ENCODE measurements around the gene PRDX1.
"Not testable (repeated sequence)": the region's sequence is repeated elsewhere in the genome, so short reads cannot be mapped to it uniquely, and the experiment has no call there.

PRDX1 gene

DNA sequence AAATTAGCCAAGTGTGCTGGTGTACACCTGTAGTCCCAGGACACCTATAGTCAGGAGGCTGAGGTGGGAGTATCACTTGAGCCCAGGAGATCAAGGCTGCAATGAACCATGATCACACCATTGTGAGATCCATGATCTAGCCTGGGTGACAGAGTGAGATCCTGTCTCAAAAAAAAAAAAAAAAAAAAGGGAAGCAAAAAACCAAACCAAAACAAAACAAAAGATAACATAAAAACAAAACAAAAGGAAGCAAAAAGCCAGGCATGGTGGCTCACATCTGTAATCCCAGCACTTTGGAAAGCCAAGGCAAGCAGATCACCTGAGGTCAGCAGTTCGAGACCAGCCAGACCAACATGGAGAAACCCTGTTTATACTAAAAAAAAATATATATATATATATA lies 19.5 kb upstream of the PRDX1 start:
- TF ChIP-seq, protein P1, sequence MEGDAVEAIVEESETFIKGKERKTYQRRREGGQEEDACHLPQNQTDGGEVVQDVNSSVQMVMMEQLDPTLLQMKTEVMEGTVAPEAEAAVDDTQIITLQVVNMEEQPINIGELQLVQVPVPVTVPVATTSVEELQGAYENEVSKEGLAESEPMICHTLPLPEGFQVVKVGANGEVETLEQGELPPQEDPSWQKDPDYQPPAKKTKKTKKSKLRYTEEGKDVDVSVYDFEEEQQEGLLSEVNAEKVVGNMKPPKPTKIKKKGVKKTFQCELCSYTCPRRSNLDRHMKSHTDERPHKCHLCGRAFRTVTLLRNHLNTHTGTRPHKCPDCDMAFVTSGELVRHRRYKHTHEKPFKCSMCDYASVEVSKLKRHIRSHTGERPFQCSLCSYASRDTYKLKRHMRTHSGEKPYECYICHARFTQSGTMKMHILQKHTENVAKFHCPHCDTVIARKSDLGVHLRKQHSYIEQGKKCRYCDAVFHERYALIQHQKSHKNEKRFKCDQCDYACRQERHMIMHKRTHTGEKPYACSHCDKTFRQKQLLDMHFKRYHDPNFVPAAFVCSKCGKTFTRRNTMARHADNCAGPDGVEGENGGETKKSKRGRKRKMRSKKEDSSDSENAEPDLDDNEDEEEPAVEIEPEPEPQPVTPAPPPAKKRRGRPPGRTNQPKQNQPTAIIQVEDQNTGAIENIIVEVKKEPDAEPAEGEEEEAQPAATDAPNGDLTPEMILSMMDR (IDR thresholded peaks at IDR 0.05; ENCODE audit: control insufficient read depth, extremely low read depth, insufficient read depth) = no peak
- no peak for DNase-seq (ENCODE audit: low read depth)
- no peak overlapping the region for H3K4me3 ChIP-seq (ENCODE audit: low read depth, low read length)

DNA sequence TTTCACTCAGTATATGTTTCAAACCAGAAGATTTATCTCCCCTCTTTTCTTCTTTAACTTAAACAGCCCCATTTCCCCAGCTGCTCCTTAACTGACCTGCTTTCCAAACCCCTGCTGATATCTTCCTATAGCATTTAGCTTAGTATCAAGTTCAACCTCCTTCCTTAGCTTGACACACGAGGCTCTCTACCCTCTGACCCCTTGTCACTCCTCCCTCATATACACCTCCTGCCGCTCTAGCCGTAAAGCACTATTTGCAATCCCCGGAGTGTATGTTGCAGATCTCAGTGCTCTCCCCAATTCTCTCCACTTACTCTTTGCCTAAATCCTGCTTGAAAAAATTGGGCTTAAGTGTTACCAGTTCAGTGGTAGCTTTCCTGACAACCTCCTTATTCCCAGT lies 15.2 kb upstream of the PRDX1 start:
- no peak overlapping the region for H3K4me3 ChIP-seq (ENCODE audit: low read depth, low read length)
- DNase-seq (ENCODE audit: low read depth) = no peak
- TF ChIP-seq, protein P1 (IDR thresholded peaks at IDR 0.05; ENCODE audit: control insufficient read depth, extremely low read depth, insufficient read depth) = no peak

DNA sequence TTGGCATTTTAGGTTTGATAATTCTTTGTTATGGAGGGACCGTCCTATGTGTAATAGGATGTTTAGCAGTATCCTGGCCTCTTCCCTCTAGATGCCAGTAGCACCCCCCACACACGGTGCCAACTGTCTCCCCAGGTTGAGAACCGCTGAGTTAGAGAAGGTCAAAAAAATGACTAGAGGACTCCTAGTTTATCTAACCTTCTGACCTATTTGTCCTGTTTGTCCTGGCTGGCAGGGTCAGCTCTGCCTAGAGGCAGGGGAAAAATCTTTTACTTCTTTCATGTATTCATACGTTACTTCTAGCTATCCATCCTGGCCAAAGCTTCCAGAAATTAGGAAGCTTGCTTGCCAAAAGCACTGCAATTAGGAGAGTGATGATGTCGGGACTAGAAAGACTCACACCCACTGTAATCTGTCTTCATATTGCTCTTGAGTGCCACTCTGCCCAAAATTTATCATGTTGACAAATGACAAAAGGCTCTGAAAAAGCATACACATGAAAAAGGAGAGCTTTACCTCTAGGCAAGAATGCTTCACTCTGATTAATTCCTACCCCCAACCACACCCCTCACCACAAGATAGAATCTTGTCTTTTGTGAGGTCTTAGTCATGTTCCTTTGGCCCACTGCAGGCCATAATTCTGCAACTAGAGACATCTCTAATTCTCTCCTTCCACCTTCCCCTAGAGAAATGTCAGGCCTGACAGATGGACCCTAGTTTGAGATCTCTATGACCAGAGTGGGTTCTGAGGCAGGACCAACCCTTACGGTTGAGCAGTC lies 14.5 kb upstream of the PRDX1 start:
- no peak for DNase-seq (ENCODE audit: low read depth)
- H3K4me3 ChIP-seq (ENCODE audit: low read depth, low read length) = no peak overlapping the region
- TF ChIP-seq, protein P1 (IDR thresholded peaks at IDR 0.05; ENCODE audit: control insufficient read depth, extremely low read depth, insufficient read depth) = no peak

DNA sequence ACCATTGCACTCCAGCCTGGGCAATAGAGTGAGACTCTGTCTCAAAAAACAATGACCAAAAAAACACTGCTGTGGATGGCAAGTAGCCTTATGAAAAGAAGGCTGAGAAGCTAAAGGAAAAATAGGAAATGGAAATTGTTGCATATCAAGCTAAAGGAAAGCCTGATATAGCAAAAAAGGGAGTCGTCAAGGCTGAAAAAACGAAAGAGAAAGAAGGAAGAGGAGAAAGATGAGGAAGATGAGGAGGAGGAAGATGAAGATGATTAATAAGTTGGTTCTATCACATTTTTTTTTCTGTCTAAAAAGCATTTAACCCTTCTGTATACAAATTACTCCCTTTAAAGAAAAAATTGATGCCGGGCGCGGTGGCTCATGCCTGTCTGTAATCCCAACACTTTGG lies 10.2 kb upstream of the PRDX1 start:
- DNase-seq (ENCODE audit: low read depth) = no peak
- TF ChIP-seq, protein P1 (IDR thresholded peaks at IDR 0.05; ENCODE audit: control insufficient read depth, extremely low read depth, insufficient read depth) = no peak

DNA sequence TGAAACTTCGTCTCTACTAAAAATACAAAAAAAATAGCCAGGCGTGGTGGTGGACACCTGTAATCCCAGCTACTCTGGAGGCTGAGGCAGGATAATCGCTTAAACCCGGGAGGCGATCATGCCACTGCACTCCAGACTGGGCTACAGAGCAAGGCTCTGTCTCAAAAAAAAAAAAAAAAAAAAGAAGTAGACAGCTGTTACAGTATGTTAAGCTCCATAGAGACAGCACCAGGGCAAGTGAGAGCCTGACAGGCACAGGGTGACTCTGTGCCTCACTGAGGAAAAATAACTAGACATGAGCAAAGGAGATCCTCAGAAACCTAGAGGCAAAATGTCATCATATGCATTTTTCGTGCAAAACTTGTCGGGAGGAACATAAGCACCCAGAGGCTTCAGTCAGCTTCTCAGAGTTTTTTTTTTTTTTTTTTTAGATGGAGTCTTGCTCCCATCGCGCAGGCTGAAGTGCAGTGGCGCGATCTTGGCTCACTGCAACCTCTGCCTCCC lies 9.0 kb upstream of the PRDX1 start:
- no peak overlapping the region for H3K4me3 ChIP-seq (ENCODE audit: low read depth, low read length)
- TF ChIP-seq, protein P1 (IDR thresholded peaks at IDR 0.05; ENCODE audit: control insufficient read depth, extremely low read depth, insufficient read depth) = no peak
- no peak for DNase-seq (ENCODE audit: low read depth)

More for the DNA sequence above, 10.2 kb upstream of the PRDX1 start:
- H3K4me3 ChIP-seq (ENCODE audit: low read depth, low read length) = no peak overlapping the region

DNA sequence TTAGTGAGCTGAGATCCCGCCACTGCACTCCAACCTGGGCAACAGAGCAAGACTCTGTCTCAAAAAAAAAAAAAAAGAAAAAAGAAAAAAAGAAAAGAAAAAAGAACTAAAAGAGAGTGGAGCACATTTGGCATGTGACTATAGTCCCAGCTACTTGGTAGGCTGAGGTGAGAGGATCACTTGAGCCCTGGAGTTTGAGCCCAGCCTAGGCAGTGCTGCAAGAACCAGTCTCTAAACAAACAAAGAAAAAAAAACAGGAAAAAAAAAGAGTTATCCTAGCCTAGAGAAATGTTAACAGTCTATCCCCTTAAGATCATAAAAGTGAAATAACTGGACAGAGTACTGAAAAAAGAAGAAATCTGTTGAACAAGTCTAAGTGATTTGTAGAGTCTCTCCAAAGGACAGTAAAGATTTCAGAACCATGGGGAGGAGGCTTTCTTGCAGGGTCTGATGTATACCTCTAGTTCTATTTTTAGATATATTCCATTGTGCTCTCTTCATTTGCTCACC lies 4.5 kb upstream of the PRDX1 start:
- DNase-seq (ENCODE audit: low read depth) = no peak
- H3K4me3 ChIP-seq (ENCODE audit: low read depth, low read length) = no peak overlapping the region
- TF ChIP-seq, protein P1 (IDR thresholded peaks at IDR 0.05; ENCODE audit: control insufficient read depth, extremely low read depth, insufficient read depth) = no peak

DNA sequence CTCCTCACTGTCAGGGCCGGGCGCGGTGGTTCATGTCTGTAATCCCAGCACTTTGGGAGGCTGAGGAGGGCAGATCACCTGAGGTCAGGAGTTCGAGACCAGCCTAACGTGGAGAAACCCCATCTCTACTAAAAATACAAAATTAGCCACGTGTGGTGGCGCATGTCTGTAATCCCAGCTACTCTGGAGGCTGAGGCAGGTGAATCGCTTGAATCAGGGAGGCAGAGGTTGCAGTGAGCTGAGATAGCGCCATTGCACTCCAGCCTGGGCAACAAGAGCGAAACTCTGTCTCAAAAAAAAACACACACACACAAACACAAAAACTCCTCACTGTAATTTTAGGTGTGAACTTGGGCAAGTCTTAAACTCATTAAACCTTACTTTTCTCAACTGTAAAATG lies 2.3 kb upstream of the PRDX1 start:
- not testable (repeated sequence) for H3K4me3 ChIP-seq (ENCODE audit: low read depth, low read length); DNase-seq (ENCODE audit: low read depth)

DNA sequence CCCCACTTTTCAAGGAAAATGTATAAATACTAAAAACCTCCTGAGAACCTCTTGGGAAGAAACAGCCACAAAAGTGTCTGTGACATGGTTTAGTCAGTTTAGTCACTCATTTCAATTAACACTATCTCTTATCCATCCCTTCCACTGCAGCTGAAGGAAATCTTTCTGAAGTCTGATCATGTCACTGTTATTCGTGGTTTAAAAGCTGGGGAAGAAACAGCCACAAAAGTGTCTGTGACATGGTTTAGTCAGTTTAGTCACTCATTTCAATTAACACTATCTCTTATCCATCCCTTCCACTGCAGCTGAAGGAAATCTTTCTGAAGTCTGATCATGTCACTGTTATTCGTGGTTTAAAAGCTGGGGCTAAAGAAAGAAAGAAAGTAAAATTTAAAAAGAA lies 1.8 kb upstream of the PRDX1 start:
- H3K4me3 ChIP-seq (ENCODE audit: low read depth, low read length) = not testable (repeated sequence)

More for the DNA sequence above, 1.8 kb upstream of the PRDX1 start:
- DNase-seq (ENCODE audit: low read depth) = not testable (repeated sequence)

Measured in LNCaP clone FGC (cell line).